GM19397 (cell line): ENCODE data around the gene C19orf33.
A peak's percentile ranks its signal among the peaks of the same experiment; 100 is the strongest.

Source experiments
- ATAC-seq: cut with Tn5 transposase; IDR thresholded peaks from one replicate; pipeline ENCODE4 v1.9.1; 2021; ENCODE audit warnings: mild to moderate bottlenecking, moderate library complexity; ENCODE audit not compliant: unreplicated experiment

Gene C19orf33

DNA sequence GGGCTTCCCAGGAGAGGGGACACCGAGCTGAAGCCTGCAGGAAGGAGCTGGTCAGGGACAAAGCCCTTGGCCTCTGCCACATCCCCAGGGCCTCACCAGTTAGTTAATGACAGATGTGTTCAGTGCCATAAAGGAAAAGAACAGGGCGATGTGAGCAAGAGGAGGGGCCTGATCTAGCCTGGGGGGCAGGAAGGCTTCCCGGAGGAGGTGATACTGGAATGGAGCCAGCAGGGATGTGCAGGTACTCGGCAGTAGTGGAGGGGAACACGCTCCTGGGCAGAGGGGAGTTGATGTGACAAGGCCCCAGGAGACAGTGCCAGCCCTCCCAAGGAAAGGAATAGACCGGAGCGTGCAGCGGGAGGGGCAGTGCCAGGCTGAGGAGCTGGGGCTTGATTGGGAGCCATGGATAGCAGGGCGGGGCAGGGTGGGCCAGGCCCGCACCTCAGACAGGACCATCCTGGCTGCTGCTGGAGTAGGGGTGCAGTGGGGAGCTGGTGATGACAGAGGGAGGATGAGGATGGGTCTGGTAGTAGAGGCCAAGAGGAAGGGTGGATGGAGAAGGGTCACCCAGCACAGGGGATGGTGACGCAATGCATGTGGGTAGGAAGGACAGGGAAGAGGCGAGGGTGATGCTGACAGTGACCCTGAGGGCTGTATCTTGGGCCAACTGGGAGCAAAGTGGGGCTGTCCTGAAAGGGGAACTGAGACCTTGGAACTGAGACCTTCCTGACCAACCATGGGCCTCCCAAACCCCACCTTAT lies 4.1 kb downstream of the C19orf33 start:
- no peak for ATAC-seq

DNA sequence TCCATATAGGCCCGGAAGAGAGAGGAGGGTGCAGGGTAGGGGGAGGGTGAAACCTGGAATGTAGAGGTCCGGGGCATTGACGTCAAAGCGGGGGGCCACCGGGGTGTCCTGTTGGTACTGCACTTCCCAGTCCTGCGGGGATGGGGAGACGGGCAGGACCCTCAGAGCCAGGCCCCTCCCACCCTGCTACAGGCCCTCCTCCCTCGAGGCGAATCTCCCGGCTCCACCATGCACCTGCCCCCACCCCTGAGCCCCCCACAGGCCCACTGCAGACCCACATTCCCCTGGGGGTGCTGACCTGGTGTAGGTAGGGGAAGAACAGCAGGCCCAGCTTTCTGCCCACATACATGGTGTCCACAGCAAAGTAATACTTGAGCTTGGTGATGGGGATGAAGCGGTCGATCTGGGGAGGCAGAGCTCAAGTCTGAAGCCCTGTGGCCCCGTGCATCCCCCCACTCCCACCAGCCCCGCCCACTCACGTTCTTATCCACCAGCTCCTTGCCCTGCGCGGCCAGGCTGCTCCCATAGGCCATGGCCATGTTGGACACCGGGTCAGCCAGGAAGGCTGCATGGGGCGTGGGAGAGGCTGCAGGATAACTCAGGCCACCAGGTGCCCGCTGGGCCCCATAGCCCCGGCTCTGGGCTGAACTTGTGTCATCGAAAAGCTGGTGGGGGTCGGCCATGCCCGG lies 5.0 kb downstream of the C19orf33 start:
- no peak for ATAC-seq

DNA sequence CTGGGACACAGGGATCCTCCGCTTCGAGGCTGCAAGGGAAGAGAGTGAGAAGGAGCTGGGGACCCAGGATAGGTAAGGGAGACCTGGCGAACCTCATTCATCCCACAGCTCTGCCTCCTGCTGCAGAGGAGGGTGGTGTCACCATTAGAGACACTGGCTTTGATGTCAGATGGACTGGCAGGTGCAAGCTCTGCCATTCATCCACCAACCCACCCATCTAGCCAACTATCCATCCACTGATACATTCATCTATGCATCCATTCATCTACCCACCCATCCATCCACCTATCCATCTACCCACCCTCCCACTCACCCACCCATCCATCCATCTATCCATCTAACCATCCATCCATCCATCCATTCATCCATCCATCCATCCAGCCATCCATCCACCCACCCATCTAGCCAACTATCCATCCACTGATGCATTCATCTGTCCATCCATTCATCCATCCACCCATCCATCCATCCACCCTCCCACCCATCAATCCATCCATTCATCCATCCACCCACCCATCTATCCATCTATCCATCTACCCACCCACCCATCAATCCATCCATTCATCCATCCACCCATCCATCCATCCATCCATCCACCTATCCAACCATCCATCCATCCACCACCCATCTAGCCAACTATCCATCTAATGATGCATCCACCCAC lies 5.7 kb downstream of the C19orf33 start:
- ATAC-seq, result no peak

DNA sequence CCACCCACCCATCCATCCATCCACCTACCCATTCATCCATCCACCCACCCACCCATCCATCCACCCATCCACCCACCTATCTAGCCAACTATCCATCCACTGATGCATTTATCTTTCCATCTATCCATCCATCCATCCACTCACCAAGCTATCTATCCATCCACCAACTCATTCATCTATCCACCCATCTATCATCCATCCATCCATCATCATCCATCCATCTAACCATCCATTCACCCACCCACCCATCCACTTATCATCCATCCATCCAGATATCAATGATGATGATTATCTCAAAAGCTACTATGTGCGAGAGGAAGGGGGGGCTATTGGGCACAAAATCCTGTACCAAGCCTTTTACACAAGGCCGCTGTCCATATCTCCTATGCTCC lies 6.2 kb downstream of the C19orf33 start:
- no peak for ATAC-seq

- ATAC-seq, result no peak
Observed at GRCh38 chr19:38310986-38311385, 6.9 kb downstream of the C19orf33 start.

- peak; percentile 90 for ATAC-seq
Observed at GRCh38 chr19:38315657-38316476, 11.8 kb downstream of the C19orf33 start, which contains the start of gene YIF1B. Gene YIF1B (minus strand): TSS chr19:38315947. CDS start chr19:38315917, 30 bp downstream.

DNA sequence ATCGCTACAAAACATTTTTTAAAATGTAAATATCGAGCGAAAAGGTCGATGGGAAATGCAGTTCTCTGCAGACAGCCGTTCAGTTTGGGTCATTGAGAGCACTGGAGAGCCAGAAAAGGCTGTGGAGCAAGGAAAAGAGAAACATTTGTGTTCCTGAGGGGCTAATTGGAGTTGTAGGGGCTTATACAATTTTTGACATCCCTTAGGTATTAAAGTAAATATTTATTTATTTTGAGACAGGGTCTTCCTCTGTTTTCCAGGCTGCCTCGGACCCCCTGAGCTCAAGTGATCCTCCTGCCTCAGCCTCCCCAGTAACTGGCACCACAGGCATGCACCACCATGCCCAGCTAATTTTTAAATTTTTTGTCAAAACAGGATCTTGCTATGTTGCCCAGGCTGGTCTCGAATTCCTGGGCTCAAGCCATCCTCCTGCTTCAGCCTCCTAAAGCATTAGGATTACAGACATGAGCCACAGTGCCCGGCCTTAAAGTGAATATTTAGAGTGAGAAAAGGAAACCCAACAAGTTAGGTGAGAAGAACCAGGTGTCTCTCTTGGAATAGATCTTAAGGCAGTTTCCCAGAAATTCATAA lies 12.5 kb downstream of the C19orf33 start:
- ATAC-seq, result no peak

DNA sequence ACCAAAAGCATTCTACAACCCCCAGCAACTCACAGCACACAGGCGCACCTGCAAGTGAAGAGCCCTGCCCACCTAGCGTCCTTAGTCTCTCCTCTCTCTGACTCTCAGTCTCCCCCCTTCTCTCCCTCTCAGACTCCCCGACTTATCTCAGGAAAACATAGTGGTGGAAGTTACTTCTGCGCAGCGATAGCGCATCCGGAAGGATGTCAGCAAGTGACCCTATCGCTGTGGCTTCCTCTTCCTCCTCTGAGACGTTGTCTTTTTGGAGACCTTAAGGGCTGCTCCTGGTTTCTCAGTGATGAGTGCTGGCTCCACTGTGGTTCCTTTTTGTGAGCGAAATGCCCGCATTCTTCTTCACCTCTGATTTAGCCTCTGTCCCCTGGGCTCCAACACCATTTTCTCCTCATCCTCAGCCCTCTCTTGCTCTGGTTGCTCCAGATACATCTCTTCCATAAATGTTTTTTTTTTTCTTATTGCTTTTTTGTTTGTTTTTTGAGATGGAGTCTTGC lies 13.1 kb downstream of the C19orf33 start:
- no peak for ATAC-seq

- ATAC-seq, result no peak
Observed at GRCh38 chr19:38318660-38319059, 14.6 kb downstream of the C19orf33 start.

DNA sequence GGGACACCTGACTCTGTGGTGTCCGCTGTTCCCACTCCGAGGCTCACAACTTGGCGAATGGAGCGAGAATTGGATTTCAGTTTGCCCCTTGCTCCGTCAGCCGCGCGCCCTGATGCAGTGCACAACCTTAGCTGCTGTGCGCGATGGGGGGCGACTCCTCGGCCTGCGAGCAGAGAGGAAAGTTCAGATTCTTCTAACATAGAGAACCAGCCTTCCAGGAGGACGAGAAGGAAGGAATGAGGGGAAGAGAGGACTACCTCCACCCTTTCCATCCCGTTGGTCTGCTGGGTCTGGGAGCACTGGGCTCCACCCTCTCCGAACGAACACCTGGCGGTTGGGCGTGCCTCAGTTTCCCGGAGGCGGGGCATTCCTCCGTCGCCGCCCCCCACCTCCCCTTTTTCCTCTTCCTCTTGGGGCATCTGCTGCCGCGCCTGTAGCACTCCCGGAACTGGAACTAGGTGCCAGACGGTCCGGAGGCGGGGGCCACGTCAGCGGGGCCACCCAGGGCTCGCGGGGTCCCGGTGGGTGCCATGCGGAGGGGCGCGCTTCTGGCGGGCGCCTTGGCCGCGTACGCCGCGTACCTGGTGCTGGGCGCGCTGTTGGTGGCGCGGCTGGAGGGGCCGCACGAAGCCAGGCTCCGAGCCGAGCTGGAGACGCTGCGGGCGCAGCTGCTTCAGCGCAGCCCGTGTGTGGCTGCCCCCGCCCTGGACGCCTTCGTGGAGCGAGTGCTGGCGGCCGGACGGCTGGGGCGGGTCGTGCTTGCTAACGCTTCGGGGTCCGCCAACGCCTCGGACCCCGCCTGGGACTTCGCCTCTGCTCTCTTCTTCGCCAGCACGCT lies 15.6 kb downstream of the C19orf33 start, which contains the start of gene KCNK6:
Gene KCNK6, plus strand, starts transcription at position 425 of the 838 bp plus-strand sequence. Its CDS starts 106 bp downstream, at position 531.
- no peak for ATAC-seq

GRCh38 chr19:38320969-38321339 lies 16.9 kb downstream of the C19orf33 start:
- ATAC-seq, result no peak

- no peak for ATAC-seq
Observed at GRCh38 chr19:38321646-38322196, 17.7 kb downstream of the C19orf33 start.

GRCh38 chr19:38323291-38323690 lies 19.2 kb downstream of the C19orf33 start:
- no peak for ATAC-seq

DNA sequence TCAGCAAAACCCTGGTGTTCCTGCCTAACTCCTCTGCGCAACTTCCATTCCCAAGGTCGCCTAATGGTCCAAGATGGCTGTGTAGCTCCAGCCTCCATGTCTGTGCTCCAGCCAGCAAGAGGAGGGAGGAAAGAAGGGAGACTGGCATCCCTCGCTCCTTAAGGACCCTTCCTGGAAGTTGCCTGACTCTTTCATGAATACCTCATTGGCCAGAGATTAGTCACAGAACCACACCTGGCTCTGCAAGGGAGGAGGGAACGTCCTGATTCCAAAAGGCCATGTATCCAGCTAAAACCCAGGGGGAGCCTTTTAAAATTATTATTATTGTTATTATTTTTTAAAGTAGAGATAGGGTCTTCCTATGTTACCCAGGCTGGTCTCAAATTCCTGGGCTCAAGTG lies 20.4 kb downstream of the C19orf33 start:
- ATAC-seq, result no peak

DNA sequence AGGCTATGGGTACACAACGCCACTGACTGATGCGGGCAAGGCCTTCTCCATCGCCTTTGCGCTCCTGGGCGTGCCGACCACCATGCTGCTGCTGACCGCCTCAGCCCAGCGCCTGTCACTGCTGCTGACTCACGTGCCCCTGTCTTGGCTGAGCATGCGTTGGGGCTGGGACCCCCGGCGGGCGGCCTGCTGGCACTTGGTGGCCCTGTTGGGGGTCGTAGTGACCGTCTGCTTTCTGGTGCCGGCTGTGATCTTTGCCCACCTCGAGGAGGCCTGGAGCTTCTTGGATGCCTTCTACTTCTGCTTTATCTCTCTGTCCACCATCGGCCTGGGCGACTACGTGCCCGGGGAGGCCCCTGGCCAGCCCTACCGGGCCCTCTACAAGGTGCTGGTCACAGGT lies 22.5 kb downstream of the C19orf33 start:
- no peak for ATAC-seq

DNA sequence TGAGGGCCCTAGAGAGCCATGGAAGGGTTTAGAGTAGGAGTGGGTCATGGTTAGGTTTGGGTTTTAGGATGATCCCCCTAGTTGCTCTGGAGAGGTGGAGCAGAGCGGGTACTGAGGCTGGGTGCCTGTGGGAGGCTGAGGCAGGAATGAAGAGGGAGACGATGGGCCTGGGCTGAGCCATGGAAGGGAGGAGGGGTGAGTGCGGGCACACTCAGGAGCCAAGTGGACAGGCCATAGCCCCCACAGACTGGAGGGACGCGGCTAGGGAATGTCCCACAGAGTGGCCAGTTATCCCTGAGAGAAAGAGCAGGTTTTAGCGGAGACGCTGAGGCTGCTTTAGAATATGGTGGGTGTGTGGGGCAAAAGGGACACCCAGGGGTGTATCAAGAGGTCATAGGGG lies 25.6 kb downstream of the C19orf33 start:
- ATAC-seq, result no peak

GRCh38 chr19:38331728-38332127 lies 27.7 kb downstream of the C19orf33 start:
- no peak for ATAC-seq

- no peak for ATAC-seq
Observed at GRCh38 chr19:38333245-38333644, 29.2 kb downstream of the C19orf33 start.
